HG02943 (cell line): ENCODE measurements around the gene ARGFX.
"Not testable (repeated sequence)": the region's sequence is repeated elsewhere in the genome, so short reads cannot be mapped to it uniquely, and the experiment has no call there.

Experiments
- ATAC-seq: cut with Tn5 transposase; IDR thresholded peaks from one replicate; pipeline ENCODE4 v1.9.1; 2021; ENCODE audit warnings: mild to moderate bottlenecking, low read depth, moderate library complexity; ENCODE audit not compliant: unreplicated experiment

The ARGFX gene

GRCh38 chr3:121598564-121598963 lies 30.8 kb downstream of the ARGFX start:
- ATAC-seq: no peak

DNA sequence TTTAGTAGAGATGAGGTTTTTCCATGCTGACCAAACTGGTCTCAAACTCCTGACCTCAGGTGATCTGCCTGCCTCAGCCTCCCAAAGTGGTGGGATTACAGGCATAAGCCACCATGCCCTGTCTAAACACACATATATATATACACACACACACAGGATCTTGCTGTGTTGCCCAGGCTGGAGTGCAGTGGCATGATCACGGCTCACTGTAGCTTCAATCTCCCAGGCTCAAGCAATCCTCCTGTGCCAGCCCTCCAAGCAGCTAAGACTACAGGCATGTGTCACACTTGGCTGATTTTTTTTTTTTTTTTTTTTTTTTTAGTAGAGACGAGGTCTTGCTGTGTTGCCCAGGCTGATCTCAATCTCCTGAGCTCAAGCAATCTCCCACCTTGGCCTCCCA lies 32.2 kb downstream of the ARGFX start:
- ATAC-seq: not testable (repeated sequence)

GRCh38 chr3:121601212-121601812 lies 33.6 kb downstream of the ARGFX start:
- ATAC-seq: no peak

DNA sequence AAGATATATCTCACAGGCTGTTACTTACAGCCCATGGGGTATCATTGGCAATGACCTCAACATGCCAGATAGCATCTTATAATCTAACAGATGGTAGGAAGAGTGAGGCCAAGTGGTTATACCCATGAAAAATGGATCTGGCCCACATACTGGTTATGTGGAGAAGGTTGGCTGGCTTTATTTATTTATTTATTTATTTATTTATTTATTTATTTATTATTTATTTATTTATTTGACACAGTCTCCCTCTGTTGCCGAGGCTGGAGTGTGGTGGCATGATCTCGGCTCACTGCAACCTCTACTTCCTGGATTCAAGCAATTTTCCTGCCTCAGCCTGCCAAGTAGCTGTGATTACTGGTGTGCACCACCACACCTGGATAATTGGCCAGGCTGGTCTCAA lies 37.0 kb downstream of the ARGFX start:
- no peak for ATAC-seq

DNA sequence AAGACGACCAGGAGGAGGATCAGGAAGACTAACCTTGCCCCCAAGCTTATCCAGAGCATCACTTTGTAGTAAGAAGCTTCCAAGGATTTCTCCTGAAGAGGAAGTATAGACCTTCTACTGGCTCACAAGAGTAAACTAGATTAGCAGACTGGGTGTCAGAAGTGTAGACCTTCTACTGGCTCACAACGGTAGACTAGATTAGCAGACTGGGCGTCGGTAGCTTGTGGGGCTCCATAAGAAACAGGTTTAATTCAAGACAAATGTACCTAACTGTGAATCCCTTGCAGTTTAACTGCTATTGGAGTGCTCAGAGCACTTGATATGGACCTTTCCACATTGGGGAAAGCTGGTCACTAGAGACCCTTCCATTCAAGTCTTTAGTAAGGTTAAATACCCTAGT lies 38.4 kb downstream of the ARGFX start:
- no peak for ATAC-seq
